Measurements from ENCODE around the gene CCDC85B.
A peak's percentile ranks its signal among the peaks of the same experiment; 100 is the strongest.

Gene CCDC85B

GRCh38 chr11:65859095-65859811 is 31.2 kb upstream of the CCDC85B start:
- DNase-seq = peak; percentile 98 to 99
- peak overlapping the region; percentile 83 for H3K18ac ChIP-seq (ENCODE audit: low read length)
- H2BK120ac ChIP-seq (ENCODE audit: insufficient read depth, low read length, poor library complexity) = peak overlapping the region; percentile 91
- peak overlapping the region; percentile 88 for H4K12ac ChIP-seq (ENCODE audit: low read depth, low read length)
- H4K91ac ChIP-seq (ENCODE audit: low read depth, low read length) = peak overlapping the region; percentile 97
- H3K9me3 ChIP-seq (ENCODE audit: insufficient read depth, low read depth, low read length) = peaks cover 2% of the 10 kb centered on the region
- H3K4ac ChIP-seq (ENCODE audit: low read depth, low read length) = no peak overlapping the region
- H3K14ac ChIP-seq (ENCODE audit: low read length) = peak overlapping the region; percentile 94
- H3K27ac ChIP-seq (ENCODE audit: low read depth, low read length) = peak overlapping the region; percentile 95
- H3K79me2 ChIP-seq (ENCODE audit: control insufficient read depth, insufficient read depth, low read length, poor library complexity) = peaks cover 35% of the 10 kb centered on the region
- peak overlapping the region; percentile 88 for H2AK5ac ChIP-seq (ENCODE audit: low read length)
- H2BK12ac ChIP-seq (ENCODE audit: low read length) = peak overlapping the region; percentile 29
- H3K36me3 ChIP-seq (ENCODE audit: control insufficient read depth in 1 of 2, insufficient read depth in 2 of 2, low read length in 2 of 2) = peaks cover 52 to 53% of the 10 kb centered on the region in 2 experiments
- no peaks in the 10 kb centered on the region for H3K27me3 ChIP-seq (ENCODE audit: insufficient read depth, low read length)
- peaks cover 17 to 18% of the 10 kb centered on the region in 2 experiments for H3K4me1 ChIP-seq (ENCODE audit: control insufficient read depth in 1 of 2, insufficient read depth in 2 of 2, low read length in 2 of 2)
- H3K79me1 ChIP-seq (ENCODE audit: low read length) = peaks cover 30% of the 10 kb centered on the region
- H2AFZ ChIP-seq (ENCODE audit: insufficient read depth, low read length, poor library complexity) = peak overlapping the region; percentile 70
- H3K9ac ChIP-seq (ENCODE audit: low read length) = peak overlapping the region; percentile 89
- H4K8ac ChIP-seq (ENCODE audit: low read depth, low read length) = peak overlapping the region; percentile 95
- no CpG with 5 or more reads among the region's 46 CpGs for WGBS (ENCODE audit: extremely low coverage, insufficient coverage, insufficient read length)
- H2BK5ac ChIP-seq (ENCODE audit: low read depth, low read length, poor library complexity) = peak overlapping the region; percentile 90
- H3K23ac ChIP-seq (ENCODE audit: low read length) = no peak overlapping the region
- H3K4me3 ChIP-seq (ENCODE audit: low read depth, low read length) = peak overlapping the region; percentile 93
- H3K4me2 ChIP-seq (ENCODE audit: low read length) = peak overlapping the region; percentile 87

- peak overlapping the region; percentile 57 for H3K9ac ChIP-seq (ENCODE audit: low read length)
- H2BK5ac ChIP-seq (ENCODE audit: low read depth, low read length, poor library complexity) = peak overlapping the region; percentile 90
- H3K18ac ChIP-seq (ENCODE audit: low read length) = peak overlapping the region; percentile 83
- peak overlapping the region; percentile 83 for H3K4me2 ChIP-seq (ENCODE audit: low read length)
- no peak overlapping the region for H3K23ac ChIP-seq (ENCODE audit: low read length)
- H2AK5ac ChIP-seq (ENCODE audit: low read length) = peak overlapping the region; percentile 88
- peaks cover 52 to 53% of the 10 kb centered on the region in 2 experiments for H3K36me3 ChIP-seq (ENCODE audit: control insufficient read depth in 1 of 2, insufficient read depth in 2 of 2, low read length in 2 of 2)
- peak overlapping the region; percentile 70 for H2AFZ ChIP-seq (ENCODE audit: insufficient read depth, low read length, poor library complexity)
- H4K12ac ChIP-seq (ENCODE audit: low read depth, low read length) = peak overlapping the region; percentile 88
- peak overlapping the region; percentile 97 for H4K91ac ChIP-seq (ENCODE audit: low read depth, low read length)
- no peak for DNase-seq
- H3K4me3 ChIP-seq (ENCODE audit: low read depth, low read length) = peak overlapping the region; percentile 93
- peak overlapping the region; percentile 94 for H3K14ac ChIP-seq (ENCODE audit: low read length)
- peak overlapping the region; percentile 29 for H2BK12ac ChIP-seq (ENCODE audit: low read length)
- peaks cover 35% of the 10 kb centered on the region for H3K79me2 ChIP-seq (ENCODE audit: control insufficient read depth, insufficient read depth, low read length, poor library complexity)
- peak overlapping the region; percentile 70 for H3K4ac ChIP-seq (ENCODE audit: low read depth, low read length)
- H3K27me3 ChIP-seq (ENCODE audit: insufficient read depth, low read length) = no peaks in the 10 kb centered on the region
- peak overlapping the region; percentile 91 for H2BK120ac ChIP-seq (ENCODE audit: insufficient read depth, low read length, poor library complexity)
- no CpG with 5 or more reads among the region's 16 CpGs for WGBS (ENCODE audit: extremely low coverage, insufficient coverage, insufficient read length)
- peaks cover 30% of the 10 kb centered on the region for H3K79me1 ChIP-seq (ENCODE audit: low read length)
- peaks cover 17 to 18% of the 10 kb centered on the region in 2 experiments for H3K4me1 ChIP-seq (ENCODE audit: control insufficient read depth in 1 of 2, insufficient read depth in 2 of 2, low read length in 2 of 2)
- no peaks in the 10 kb centered on the region for H3K9me3 ChIP-seq (ENCODE audit: insufficient read depth, low read depth, low read length)
- H3K27ac ChIP-seq (ENCODE audit: low read depth, low read length) = peak overlapping the region; percentile 95
- H4K8ac ChIP-seq (ENCODE audit: low read depth, low read length) = peak overlapping the region; percentile 95
These were observed 30.6 kb upstream of the CCDC85B start for GRCh38 chr11:65859812-65860277.

- Histone ChIP-seq H2AK5ac (ENCODE audit: low read length) (peak within 1 kb of the TSS; percentile 91), H4K12ac (ENCODE audit: low read depth, low read length) (peak within 1 kb of the TSS; percentile 88), H3K79me2 (ENCODE audit: control insufficient read depth, insufficient read depth, low read length, poor library complexity) (peaks cover 35% of the 10 kb centered on the region), H3K4me3 (ENCODE audit: low read depth, low read length) (peak within 1 kb of the TSS; percentile 93), H3K9me3 (ENCODE audit: insufficient read depth, low read depth, low read length) (no peaks in the 10 kb centered on the region), H3K36me3 (ENCODE audit: control insufficient read depth in 1 of 2, insufficient read depth in 2 of 2, low read length in 2 of 2) (peaks cover 52 to 53% of the 10 kb centered on the region in 2 experiments), H3K18ac (ENCODE audit: low read length) (peak within 1 kb of the TSS; percentile 84), H3K4me2 (ENCODE audit: low read length) (peak within 1 kb of the TSS; percentile 87), H3K4me1 (ENCODE audit: control insufficient read depth in 1 of 2, insufficient read depth in 2 of 2, low read length in 2 of 2) (peaks cover 17 to 18% of the 10 kb centered on the region in 2 experiments), H4K91ac (ENCODE audit: low read depth, low read length) (peak within 1 kb of the TSS; percentile 97), H3K14ac (ENCODE audit: low read length) (peak within 1 kb of the TSS; percentile 94), H3K79me1 (ENCODE audit: low read length) (peaks cover 30% of the 10 kb centered on the region), H3K4ac (ENCODE audit: low read depth, low read length) (peak within 1 kb of the TSS; percentile 90), H3K9ac (ENCODE audit: low read length) (peak within 1 kb of the TSS; percentile 95), H2BK120ac (ENCODE audit: insufficient read depth, low read length, poor library complexity) (peak within 1 kb of the TSS; percentile 91), H3K27ac (ENCODE audit: low read depth, low read length) (peak within 1 kb of the TSS; percentile 95), H2AFZ (ENCODE audit: insufficient read depth, low read length, poor library complexity) (peak within 1 kb of the TSS; percentile 70), H4K8ac (ENCODE audit: low read depth, low read length) (peak within 1 kb of the TSS; percentile 95), H2BK12ac (ENCODE audit: low read length) (peak within 1 kb of the TSS; percentile 29), H2BK5ac (ENCODE audit: low read depth, low read length, poor library complexity) (peak within 1 kb of the TSS; percentile 90), H3K27me3 (ENCODE audit: insufficient read depth, low read length) (no peaks in the 10 kb centered on the region), H3K23ac (ENCODE audit: low read length) (no peak within 1 kb of the TSS)
- peak; percentile 93 to 97 for DNase-seq
- no CpG with 5 or more reads among the region's 78 CpGs for WGBS (ENCODE audit: extremely low coverage, insufficient coverage, insufficient read length)
These were observed 30.0 kb upstream of the CCDC85B start, which contains the start of gene MUS81 for GRCh38 chr11:65860278-65861164. MUS81 (plus strand) TSS chr11:65860433; CDS start chr11:65860754, 321 bp downstream.

GRCh38 chr11:65861165-65861505 is 29.3 kb upstream of the CCDC85B start:
- peaks cover 52 to 53% of the 10 kb centered on the region in 2 experiments for H3K36me3 ChIP-seq (ENCODE audit: control insufficient read depth in 1 of 2, insufficient read depth in 2 of 2, low read length in 2 of 2)
- peak overlapping the region; percentile 91 for H2AK5ac ChIP-seq (ENCODE audit: low read length)
- peaks cover 33% of the 10 kb centered on the region for H3K79me2 ChIP-seq (ENCODE audit: control insufficient read depth, insufficient read depth, low read length, poor library complexity)
- H3K27me3 ChIP-seq (ENCODE audit: insufficient read depth, low read length) = no peaks in the 10 kb centered on the region
- no CpG with 5 or more reads among the region's 14 CpGs for WGBS (ENCODE audit: extremely low coverage, insufficient coverage, insufficient read length)
- peak overlapping the region; percentile 83 for H3K4me2 ChIP-seq (ENCODE audit: low read length)
- H3K18ac ChIP-seq (ENCODE audit: low read length) = peak overlapping the region; percentile 84
- H3K23ac ChIP-seq (ENCODE audit: low read length) = no peak overlapping the region
- peak overlapping the region; percentile 90 for H3K4ac ChIP-seq (ENCODE audit: low read depth, low read length)
- no peaks in the 10 kb centered on the region for H3K9me3 ChIP-seq (ENCODE audit: insufficient read depth, low read depth, low read length)
- peak overlapping the region; percentile 90 for H4K91ac ChIP-seq (ENCODE audit: low read depth, low read length)
- H4K8ac ChIP-seq (ENCODE audit: low read depth, low read length) = peak overlapping the region; percentile 90
- peak overlapping the region; percentile 86 for H4K12ac ChIP-seq (ENCODE audit: low read depth, low read length)
- H2AFZ ChIP-seq (ENCODE audit: insufficient read depth, low read length, poor library complexity) = peak overlapping the region; percentile 58
- peak overlapping the region; percentile 93 for H3K4me3 ChIP-seq (ENCODE audit: low read depth, low read length)
- peak overlapping the region; percentile 85 for H2BK120ac ChIP-seq (ENCODE audit: insufficient read depth, low read length, poor library complexity)
- DNase-seq = no peak
- peak overlapping the region; percentile 59 for H2BK5ac ChIP-seq (ENCODE audit: low read depth, low read length, poor library complexity)
- H3K79me1 ChIP-seq (ENCODE audit: low read length) = peaks cover 30% of the 10 kb centered on the region
- peaks cover 14 to 15% of the 10 kb centered on the region in 2 experiments for H3K4me1 ChIP-seq (ENCODE audit: control insufficient read depth in 1 of 2, insufficient read depth in 2 of 2, low read length in 2 of 2)
- peak overlapping the region; percentile 91 for H3K14ac ChIP-seq (ENCODE audit: low read length)
- H3K27ac ChIP-seq (ENCODE audit: low read depth, low read length) = peak overlapping the region; percentile 91
- peak overlapping the region; percentile 7 for H2BK12ac ChIP-seq (ENCODE audit: low read length)
- peak overlapping the region; percentile 95 for H3K9ac ChIP-seq (ENCODE audit: low read length)

Measured in trophoblast cell (in vitro differentiated cells and primary cell).